ENCODE results near the gene VEZT. TPM values are rescaled to one million over a fixed set of nuclear protein-coding genes. Genes with fewer than 3 reads are reported as not detected.
"Not testable (repeated sequence)": the region's sequence is repeated elsewhere in the genome, so short reads cannot be mapped to it uniquely, and the experiment has no call there.

The VEZT gene
- polyA plus RNA-seq, 1 of the 3 experiments (the other 2 are of a cell fraction), result 41.2 TPM

GRCh38 chr12:95196875-95197569 is 20.6 kb upstream of the VEZT start:
- POLR2A ChIA-PET; CTCF ChIA-PET; H3K4me3 ChIP-seq (ENCODE audit: low read depth in 2 of 2, low read length in 1 of 2); H3K27me3 ChIP-seq (ENCODE audit: insufficient read depth); H3K36me3 ChIP-seq (replicated peaks in 1 of 2; ENCODE audit: control insufficient read depth in 1 of 2, insufficient read depth in 2 of 2, low read length in 1 of 2); H3K27ac ChIP-seq (ENCODE audit: low read depth in 2 of 2, low read length in 1 of 2); H2AFZ ChIP-seq (ENCODE audit: low read depth); H3K9me2 ChIP-seq; H3F3A ChIP-seq (replicated peaks; ENCODE audit: insufficient read depth); DNase-seq; H4K20me1 ChIP-seq (ENCODE audit: insufficient read depth); H3K9ac ChIP-seq; H3K9me3 ChIP-seq; H3K4me2 ChIP-seq: not testable (repeated sequence)
- Histone ChIP-seq H3K79me2 (ENCODE audit: insufficient read depth) (peaks cover 63% of the 10 kb centered on the region), H3K4me1 (ENCODE audit: control insufficient read depth in 1 of 2, insufficient read depth in 2 of 2, low read depth in 1 of 2, low read length in 1 of 2) (peaks cover 2 to 18% of the 10 kb centered on the region in 2 experiments; a peak in 3 of 4 replicates)
- WGBS (ENCODE audit: low lambda C conversion rate), result 98% methylated on average over 5 of the region's 7 CpGs

GRCh38 chr12:95197636-95198035 is 20.0 kb upstream of the VEZT start:
- Histone ChIP-seq H3K36me3 (replicated peaks in 1 of 2; ENCODE audit: control insufficient read depth in 1 of 2, insufficient read depth in 2 of 2, low read length in 1 of 2) (no peaks in the 10 kb centered on the region), H3K4me1 (ENCODE audit: control insufficient read depth in 1 of 2, insufficient read depth in 2 of 2, low read depth in 1 of 2, low read length in 1 of 2) (peaks cover 2 to 21% of the 10 kb centered on the region in 2 experiments; a peak in 3 of 4 replicates), H3K27me3 (ENCODE audit: insufficient read depth) (no peaks in the 10 kb centered on the region), H3K27ac (ENCODE audit: low read depth in 2 of 2, low read length in 1 of 2) (no peak overlapping the region), H3K4me3 (ENCODE audit: low read depth in 2 of 2, low read length in 1 of 2) (no peak overlapping the region), H4K20me1 (ENCODE audit: insufficient read depth) (no peaks in the 10 kb centered on the region), H3K9me3 (no peaks in the 10 kb centered on the region), H2AFZ (ENCODE audit: low read depth) (no peak overlapping the region), H3K4me2 (no peak overlapping the region), H3K9me2 (no peaks in the 10 kb centered on the region), H3K79me2 (ENCODE audit: insufficient read depth) (peaks cover 62% of the 10 kb centered on the region), H3K9ac (no peak overlapping the region), H3F3A (replicated peaks; ENCODE audit: insufficient read depth) (peaks cover 2% of the 10 kb centered on the region)
- WGBS (ENCODE audit: low lambda C conversion rate), result 61% methylated on average over 2 of the region's 2 CpGs
- ChIA-PET CTCF (interaction anchor here (0.7 to 0.9 kb wide), 3 partner anchors 80 to 1972 kb away, joined by 3 read pairs; no protein-coding TSS in a partner anchor), POLR2A (no interaction called here)
- TF ChIP-seq REST (IDR thresholded peaks at IDR 0.05; ENCODE audit: low read depth, low read length) (no peak), IRF3 (IDR thresholded peaks at IDR 0.05; ENCODE audit: low read depth, low read length) (no peak), TCF12 (IDR thresholded peaks at IDR 0.05) (no peak), ELF1 (IDR thresholded peaks at IDR 0.05) (no peak), ZBTB33 (IDR thresholded peaks at IDR 0.05; ENCODE audit: borderline replicate concordance, low read depth) (no peak)
- no peak for DNase-seq
